RWPE1 (cell line): ENCODE data around the gene HIBADH.

Experiments used
- CTCF ChIA-PET: fragments of 350-600 bp; sonication (Branson Sonifier 250); formaldehyde crosslinking; extraction: SDS; loops from one replicate; lab custom pipeline; 2021; lab: Yijun Ruan, JAX
- POLR2A ChIA-PET: fragments of 400-600 bp; formaldehyde crosslinking; extraction: SDS; loops from one replicate; lab custom pipeline; 2020; ENCODE audit warnings: antibody characterized with exemption; ENCODE audit not compliant: low non-redundant PET; lab: Yijun Ruan, JAX
- DNase-seq: peaks from one replicate; pipeline ENCODE4 v3.0.0; 2012; ENCODE audit warnings: low spot score
- H3K27ac ChIP-seq: fragments of 450-650 bp; 2 replicates; pipeline ENCODE4 v1.5.1; 2017
- CTCF ChIP-seq: fragments of 450-650 bp; conservative IDR thresholded peaks from 2 replicates; pipeline ENCODE4 v1.5.1; 2017; ENCODE audit warnings: low read depth, mild to moderate bottlenecking

Gene HIBADH

DNA sequence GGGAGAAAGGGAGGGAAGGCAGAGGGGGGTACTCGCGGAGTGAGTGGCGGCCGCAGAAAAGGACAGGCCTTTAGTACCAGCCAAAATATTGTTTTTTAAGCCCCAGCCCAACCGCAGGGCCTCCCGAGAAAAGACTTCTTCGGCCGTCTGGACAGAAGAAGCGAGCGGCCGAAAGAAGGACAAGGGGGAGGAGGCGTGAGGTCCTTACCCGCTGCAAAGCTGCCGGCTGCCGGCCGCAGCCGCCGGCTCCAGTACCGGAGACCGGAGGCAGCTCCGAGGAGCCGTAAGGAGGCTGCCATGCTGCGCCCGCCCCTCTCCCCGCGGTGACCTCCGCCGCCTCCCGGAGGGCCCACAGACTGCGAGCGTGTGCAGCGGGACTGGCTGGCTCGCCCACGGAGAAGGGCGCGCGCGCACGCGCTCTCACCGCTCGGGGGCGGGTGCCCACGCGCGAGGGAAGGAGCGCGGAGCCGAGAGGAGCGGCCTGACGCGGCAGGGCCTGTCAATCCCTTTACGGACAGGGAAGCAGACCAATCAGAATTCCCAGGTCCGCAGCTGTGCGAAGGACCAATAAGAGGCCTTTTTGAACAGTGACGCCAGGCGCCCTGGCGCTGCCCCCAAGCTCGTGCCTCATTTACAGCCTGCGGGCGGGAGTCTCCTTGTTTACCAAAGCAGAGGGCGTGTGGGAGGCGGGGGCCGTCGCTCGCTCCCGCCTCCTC, at the start of gene HIBADH:
Gene HIBADH (minus strand): TSS at position 394 of the 716 bp plus-strand sequence. CDS start 95 bp downstream, at position 299.
- ChIA-PET POLR2A (interaction anchor here (1.2 kb wide), 1 partner anchor 16 kb away, joined by 6 read pairs; no protein-coding TSS in a partner anchor), CTCF (interaction anchor here (0.6 to 0.9 kb wide), 6 partner anchors 11 to 276 kb away, joined by 3 to 4 read pairs (median 4); no protein-coding TSS in a partner anchor)
- peak within 1 kb of the TSS; percentile 82 for H3K27ac ChIP-seq
- peak; percentile 99 for DNase-seq
- no peak for TF ChIP-seq CTCF

DNA sequence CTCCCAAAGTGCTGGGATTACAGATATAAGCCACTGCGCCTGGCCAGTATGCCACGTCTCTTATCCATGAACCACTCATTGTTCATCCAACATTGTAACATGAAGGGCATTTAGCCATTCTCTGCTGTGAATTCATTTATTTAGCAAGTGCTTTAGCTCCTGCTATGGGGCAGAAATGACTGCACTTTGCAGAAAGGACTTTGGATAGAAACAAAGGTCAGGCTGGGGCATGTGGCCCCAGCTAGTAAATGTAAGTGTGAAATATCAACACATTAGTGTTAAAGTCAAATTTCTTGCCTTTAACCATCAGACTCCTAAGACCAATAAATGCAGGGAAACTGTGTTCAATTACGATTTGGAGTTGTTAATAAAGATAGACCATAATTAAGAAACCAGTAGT, 49.5 kb upstream of the HIBADH start:
- CTCF ChIA-PET, result interaction anchor here (0.6 to 1.3 kb wide), 2 partner anchors 31 to 62 kb away, joined by 3 to 7 read pairs; no protein-coding TSS in a partner anchor
- POLR2A ChIA-PET, result no interaction called here
- no peak overlapping the region for H3K27ac ChIP-seq
- DNase-seq, result no peak
- no peak for TF ChIP-seq CTCF

- ChIA-PET CTCF (interaction anchor here (0.6 to 0.7 kb wide), 3 partner anchors 16 to 73 kb away, joined by 3 read pairs; no protein-coding TSS in a partner anchor), POLR2A (no interaction called here)
- TF ChIP-seq CTCF, result no peak
These were observed 46.7 kb upstream of the HIBADH start for GRCh38 chr7:27709137-27710075.

GRCh38 chr7:27708485-27708884, 45.8 kb upstream of the HIBADH start:
- no peak for DNase-seq
- no peak overlapping the region for H3K27ac ChIP-seq
- TF ChIP-seq CTCF, result no peak
- ChIA-PET POLR2A (no interaction called here), CTCF (interaction anchor here (0.6 kb wide), 2 partner anchors 72 to 612 kb away, joined by 3 to 6 read pairs; no protein-coding TSS in a partner anchor)

More at GRCh38 chr7:27709137-27710075, 46.7 kb upstream of the HIBADH start:
- DNase-seq, result no peak
- H3K27ac ChIP-seq, result no peak overlapping the region

- POLR2A ChIA-PET, result no interaction called here
- DNase-seq, result no peak
- no peak overlapping the region for H3K27ac ChIP-seq
- CTCF ChIA-PET, result interaction anchor here (0.6 kb wide), 1 partner anchor 470 kb away, joined by 3 read pairs; no protein-coding TSS in a partner anchor
- TF ChIP-seq CTCF, result no peak
These were observed 42.5 kb upstream of the HIBADH start for GRCh38 chr7:27705200-27705594.
